SK-N-SH (cell line): ENCODE measurements around the gene MTREX. TPM values are rescaled to one million over a fixed set of nuclear protein-coding genes. Genes with fewer than 3 reads are reported as not detected.

Experiments
- CTCF ChIA-PET: fragments of 300-600, 350-600 bp; formaldehyde crosslinking; extraction: SDS; loops from one replicate; lab custom pipeline; 2021; lab: Yijun Ruan, JAX
- POLR2A ChIA-PET: fragments of 350-600 bp; sonication (Branson Sonifier 250); formaldehyde crosslinking; extraction: SDS; loops from one replicate; lab custom pipeline; 2020; ENCODE audit warnings: antibody characterized with exemption, inconsistent platforms; lab: Yijun Ruan, JAX
- DNase-seq: peaks from one replicate; pipeline ENCODE4 v3.0.0; 2012
- H2AFZ ChIP-seq: fragments of 200-600 bp; sonication (generic); 2 replicates; pipeline ENCODE4 v1.8.1; 2016; ENCODE audit warnings: antibody characterized with exemption, mild to moderate bottlenecking, low read depth
- H3F3A ChIP-seq: fragments of 200-600 bp; sonication (generic); replicated peaks from 2 replicates; pipeline ENCODE3; 2016; ENCODE audit warnings: antibody characterized with exemption, mild to moderate bottlenecking; ENCODE audit not compliant: insufficient read depth
- H3K27ac ChIP-seq, 2 experiments: fragments of 200-500 bp in 1 of 2; fragments of 200-600 bp in 1 of 2; sonication (Bioruptor generic) in 1 of 2; sonication (generic), shearing (Covaris generic) in 1 of 2; 2 replicates each; pipeline versions ENCODE4 v1.5.1 to v1.6.1; 2014 to 2016; ENCODE audit warnings: low read depth in 2 of 2, inconsistent platforms in 1 of 2, low read length in 1 of 2, mild to moderate bottlenecking in 1 of 2, mixed read lengths in 1 of 2
- H3K27me3 ChIP-seq: fragments of 200-600 bp; sonication (generic), shearing (Covaris generic); 2 replicates; pipeline ENCODE4 v1.6.1; 2016; ENCODE audit warnings: mixed run types; ENCODE audit not compliant: insufficient read depth
- H3K36me3 ChIP-seq, 2 experiments: fragments of 200-500 bp in 1 of 2; fragments of 200-600 bp in 1 of 2; sonication (Bioruptor generic) in 1 of 2; sonication (generic) in 1 of 2; replicated peaks in 1 of 2; 2 replicates each; pipeline versions ENCODE3 to v1.5.1; 2014 to 2016; ENCODE audit warnings: low read length in 1 of 2, mild to moderate bottlenecking in 1 of 2; ENCODE audit not compliant: insufficient read depth in 2 of 2, control insufficient read depth in 1 of 2
- H3K4me1 ChIP-seq, 2 experiments: fragments of 200-500 bp in 1 of 2; fragments of 200-600 bp in 1 of 2; sonication (Bioruptor generic) in 1 of 2; sonication (generic), shearing (Covaris generic) in 1 of 2; 2 replicates each; pipeline versions ENCODE4 v1.5.1 to v1.6.1; 2014 to 2016; ENCODE audit warnings: low read depth in 1 of 2, low read length in 1 of 2, mixed run types in 1 of 2; ENCODE audit not compliant: insufficient read depth in 2 of 2, control insufficient read depth in 1 of 2
- H3K4me2 ChIP-seq: fragments of 200-600 bp; sonication (generic), shearing (Covaris generic); 2 replicates; pipeline ENCODE4 v1.6.1; 2017; ENCODE audit warnings: mixed run types
- H3K4me3 ChIP-seq, 2 experiments: fragments of 200-500 bp in 1 of 2; fragments of 200-600 bp in 1 of 2; sonication (Bioruptor generic) in 1 of 2; sonication (generic), shearing (Covaris generic) in 1 of 2; 2 replicates each; pipeline versions ENCODE4 v1.5.1 to v1.8.1; 2014 to 2016; ENCODE audit warnings: low read depth in 2 of 2, inconsistent platforms in 1 of 2, low read length in 1 of 2, mild to moderate bottlenecking in 1 of 2, mixed read lengths in 1 of 2, moderate library complexity in 1 of 2
- H3K79me2 ChIP-seq: fragments of 200-600 bp; sonication (generic); 2 replicates; pipeline ENCODE4 v1.8.1; 2017; ENCODE audit warnings: mild to moderate bottlenecking; ENCODE audit not compliant: insufficient read depth
- H3K9ac ChIP-seq: fragments of 200-600 bp; sonication (generic); 2 replicates; pipeline ENCODE4 v1.6.1; 2017; ENCODE audit warnings: mixed run types
- H3K9me2 ChIP-seq: fragments of 200-600 bp; sonication (generic); 2 replicates; pipeline ENCODE4 v1.6.1; 2017; ENCODE audit warnings: mixed run types
- H3K9me3 ChIP-seq: fragments of 200-600 bp; sonication (generic); 2 replicates; pipeline ENCODE4 v1.6.1; 2017; ENCODE audit warnings: mixed run types, mild to moderate bottlenecking, moderate library complexity
- H4K20me1 ChIP-seq: fragments of 200-600 bp; sonication (generic); 2 replicates; pipeline ENCODE4 v1.6.1; 2017; ENCODE audit warnings: mild to moderate bottlenecking, mixed run types; ENCODE audit not compliant: insufficient read depth
- CHD2 ChIP-seq: fragments of 150-350 bp; IDR thresholded peaks from 2 replicates; pipeline ENCODE4 v1.6.1; 2018; ENCODE audit warnings: low read length; ENCODE audit not compliant: partially characterized antibody
- ELF1 ChIP-seq: IDR thresholded peaks from 2 replicates; pipeline ENCODE4 v1.4.0; 2012
- EP300 ChIP-seq, 2 experiments: IDR thresholded peaks; 2 replicates each; pipeline versions ENCODE4 v1.4.0 to v1.6.1; 2012; ENCODE audit warnings: borderline replicate concordance in 1 of 2, low read depth in 1 of 2, low read length in 1 of 2
- FOXJ3 ChIP-seq: sonication (generic); formaldehyde crosslinking; IDR thresholded peaks from 2 replicates; pipeline ENCODE4 v1.5.1; 2020; ENCODE audit warnings: mild to moderate bottlenecking, missing genetic modification reagents
- FOXM1 ChIP-seq: IDR thresholded peaks from 2 replicates; pipeline ENCODE4 v1.4.0; 2012; ENCODE audit warnings: low read depth, mild to moderate bottlenecking
- GATA2 ChIP-seq: sonication (generic); formaldehyde crosslinking; IDR thresholded peaks from 2 replicates; pipeline ENCODE4 v1.5.0; 2020; ENCODE audit warnings: mild to moderate bottlenecking, missing genetic modification reagents
- JUND ChIP-seq: IDR thresholded peaks from 2 replicates; pipeline ENCODE4 v1.4.0; 2012
- MXI1 ChIP-seq: IDR thresholded peaks from 2 replicates; pipeline ENCODE4 v1.6.1; 2012; ENCODE audit warnings: mild to moderate bottlenecking, low read depth, low read length, improper control_type of control experiment
- RCOR1 ChIP-seq: fragments of 150-350 bp; IDR thresholded peaks from 2 replicates; pipeline ENCODE4 v1.6.1; 2017; ENCODE audit warnings: antibody characterized with exemption, low read length
- SIN3A ChIP-seq: IDR thresholded peaks from 2 replicates; pipeline ENCODE4 v1.6.1; 2012; ENCODE audit warnings: low read depth, mild to moderate bottlenecking, low read length, moderate library complexity, borderline replicate concordance
- SMC3 ChIP-seq: IDR thresholded peaks from 2 replicates; pipeline ENCODE4 v1.6.1; 2012; ENCODE audit warnings: low read depth, low read length, improper control_type of control experiment
- TAF1 ChIP-seq: IDR thresholded peaks from 2 replicates; pipeline ENCODE4 v1.6.1; 2012; ENCODE audit warnings: low read depth, mild to moderate bottlenecking, low read length, moderate library complexity, borderline replicate concordance
- TCF12 ChIP-seq: IDR thresholded peaks from 2 replicates; pipeline ENCODE4 v1.4.0; 2012
- WGBS: methylation state at CpG from one replicate; pipeline ENCODE4 v1.1.6; 2017; ENCODE audit warnings: low lambda C conversion rate; 5-methylcytosine and 5-hydroxymethylcytosine counted together
- polyA plus RNA-seq, 3 experiments: library from polyadenylated mRNA; depleted of rRNA; stranded (reverse); fragments of >200 nt; gene quantifications; 2 replicates each; pipeline ENCODE4 v1.2.3, GENCODE V29; 2012
- TF ChIP-seq, protein P1 (sequence below): IDR thresholded peaks from 2 replicates; pipeline ENCODE4; 2012
- TF ChIP-seq, protein P2 (sequence below): IDR thresholded peaks from 2 replicates; pipeline ENCODE4 v1.4.0; 2012; ENCODE audit warnings: low read depth, borderline replicate concordance

The MTREX gene
- polyA plus RNA-seq, 1 of the 3 experiments (the other 2 are of a cell fraction) = 11.2 TPM

DNA sequence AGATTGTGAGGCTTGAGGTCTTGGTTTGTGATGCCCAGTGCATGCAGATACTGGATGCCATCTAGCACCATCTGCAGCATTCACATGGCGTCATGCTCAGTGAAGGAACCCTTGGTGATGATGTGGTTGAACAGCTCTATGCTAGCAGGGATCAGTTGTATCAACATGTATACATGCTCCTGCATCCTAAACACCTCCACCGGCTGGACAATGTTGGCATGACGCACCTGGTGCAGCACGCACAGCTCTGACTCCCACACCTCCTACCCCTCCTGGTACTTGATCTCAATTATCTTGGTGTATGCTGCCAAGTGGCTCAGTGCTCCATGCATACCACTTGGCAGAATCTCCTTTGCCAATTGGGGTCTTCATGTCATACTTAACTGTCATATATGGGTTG lies 49.1 kb downstream of the MTREX start:
- Histone ChIP-seq H3K4me3 (no peak overlapping the region), H4K20me1 (no peaks in the 10 kb centered on the region), H3K4me1 (no peaks in the 10 kb centered on the region), H3F3A (no peaks in the 10 kb centered on the region), H3K9ac (no peak overlapping the region), H3K9me2 (no peaks in the 10 kb centered on the region), H3K4me2 (no peak overlapping the region), H2AFZ (no peak overlapping the region), H3K36me3 (peaks cover 63 to 70% of the 10 kb centered on the region in 2 experiments), H3K9me3 (no peaks in the 10 kb centered on the region), H3K79me2 (no peaks in the 10 kb centered on the region), H3K27ac (no peak overlapping the region), H3K27me3 (no peaks in the 10 kb centered on the region)
- DNase-seq = no peak
- WGBS = 80% methylated on average over 2 of the region's 4 CpGs
- CTCF ChIA-PET = no interaction called here
- TF ChIP-seq FOXJ3 (CRISPR knock-in tag) = no peak
- no peak for TF ChIP-seq TCF12
- TF ChIP-seq JUND = no peak
- TF ChIP-seq SIN3A = no peak
- no peak for TF ChIP-seq MXI1
- no peak for TF ChIP-seq FOXM1
- TF ChIP-seq, protein P1, sequence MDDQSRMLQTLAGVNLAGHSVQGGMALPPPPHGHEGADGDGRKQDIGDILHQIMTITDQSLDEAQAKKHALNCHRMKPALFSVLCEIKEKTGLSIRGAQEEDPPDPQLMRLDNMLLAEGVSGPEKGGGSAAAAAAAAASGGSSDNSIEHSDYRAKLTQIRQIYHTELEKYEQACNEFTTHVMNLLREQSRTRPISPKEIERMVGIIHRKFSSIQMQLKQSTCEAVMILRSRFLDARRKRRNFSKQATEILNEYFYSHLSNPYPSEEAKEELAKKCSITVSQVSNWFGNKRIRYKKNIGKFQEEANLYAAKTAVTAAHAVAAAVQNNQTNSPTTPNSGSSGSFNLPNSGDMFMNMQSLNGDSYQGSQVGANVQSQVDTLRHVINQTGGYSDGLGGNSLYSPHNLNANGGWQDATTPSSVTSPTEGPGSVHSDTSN = no peak
- no peak for TF ChIP-seq SMC3
- TF ChIP-seq TAF1 = no peak
- no peak for TF ChIP-seq EP300 (IDR thresholded peaks at IDR 0.05; ENCODE audit: borderline replicate concordance in 1 of 2, low read depth in 1 of 2, low read length in 1 of 2)
- TF ChIP-seq, protein P2, sequence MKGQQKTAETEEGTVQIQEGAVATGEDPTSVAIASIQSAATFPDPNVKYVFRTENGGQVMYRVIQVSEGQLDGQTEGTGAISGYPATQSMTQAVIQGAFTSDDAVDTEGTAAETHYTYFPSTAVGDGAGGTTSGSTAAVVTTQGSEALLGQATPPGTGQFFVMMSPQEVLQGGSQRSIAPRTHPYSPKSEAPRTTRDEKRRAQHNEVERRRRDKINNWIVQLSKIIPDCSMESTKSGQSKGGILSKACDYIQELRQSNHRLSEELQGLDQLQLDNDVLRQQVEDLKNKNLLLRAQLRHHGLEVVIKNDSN = no peak
- TF ChIP-seq CHD2 = no peak
- POLR2A ChIA-PET = no interaction called here

- peaks cover 5% of the 10 kb centered on the region; the same call in 1 of the 2 replicates for H3K79me2 ChIP-seq
- H3K9me3 ChIP-seq = no peaks in the 10 kb centered on the region
- no peaks in the 10 kb centered on the region for H3K27me3 ChIP-seq
- H3K4me2 ChIP-seq = no peak overlapping the region
- no peak for DNase-seq
- WGBS = 92% methylated on average over 2 of the region's 2 CpGs
- ChIA-PET CTCF (interaction anchor here (0.6 to 1.4 kb wide), 3 partner anchors 17 to 35 kb away, joined by 3 to 4 read pairs (median 3); no protein-coding TSS in a partner anchor), POLR2A (no interaction called here)
- no peaks in the 10 kb centered on the region for H4K20me1 ChIP-seq
- no peaks in the 10 kb centered on the region for H3F3A ChIP-seq
- H3K4me1 ChIP-seq = no peaks in the 10 kb centered on the region
- H3K27ac ChIP-seq = no peak overlapping the region
- H3K9me2 ChIP-seq = no peaks in the 10 kb centered on the region
- H3K36me3 ChIP-seq = peaks cover 35 to 53% of the 10 kb centered on the region in 2 experiments
- H3K4me3 ChIP-seq = no peak overlapping the region
- H3K9ac ChIP-seq = no peak overlapping the region
- TF ChIP-seq GATA2 (CRISPR knock-in tag) = no peak
- no peak for TF ChIP-seq RCOR1
- no peak for TF ChIP-seq MXI1
- TF ChIP-seq ELF1 = no peak
- TF ChIP-seq FOXJ3 (CRISPR knock-in tag) = no peak
- H2AFZ ChIP-seq = no peak overlapping the region
Observed at GRCh38 chr5:55360190-55360589, 52.4 kb downstream of the MTREX start.
